ENCODE measurements around the gene DPP10.
"Not testable (repeated sequence)": the region's sequence is repeated elsewhere in the genome, so short reads cannot be mapped to it uniquely, and the experiment has no call there.

DPP10 gene

GRCh38 chr2:115440746-115441145 is 998.3 kb downstream of the DPP10 start:
- H2BK12ac ChIP-seq (ENCODE audit: low read length); H2BK120ac ChIP-seq (ENCODE audit: insufficient read depth, low read length, poor library complexity); H3K9me3 ChIP-seq (ENCODE audit: insufficient read depth, low read depth, low read length); H3K4me3 ChIP-seq (ENCODE audit: low read depth, low read length); H4K91ac ChIP-seq (ENCODE audit: low read depth, low read length); H3K36me3 ChIP-seq (ENCODE audit: control insufficient read depth in 1 of 2, insufficient read depth in 2 of 2, low read length in 2 of 2); H3K4ac ChIP-seq (ENCODE audit: low read depth, low read length); H3K14ac ChIP-seq (ENCODE audit: low read length); H3K27ac ChIP-seq (ENCODE audit: low read depth, low read length); H2AK5ac ChIP-seq (ENCODE audit: low read length); H3K27me3 ChIP-seq (ENCODE audit: insufficient read depth, low read length); H3K79me2 ChIP-seq (ENCODE audit: control insufficient read depth, insufficient read depth, low read length, poor library complexity); H2BK5ac ChIP-seq (ENCODE audit: low read depth, low read length, poor library complexity); H3K9ac ChIP-seq (ENCODE audit: low read length); H3K23ac ChIP-seq (ENCODE audit: low read length); H4K12ac ChIP-seq (ENCODE audit: low read depth, low read length); H3K79me1 ChIP-seq (ENCODE audit: low read length); H3K18ac ChIP-seq (ENCODE audit: low read length); H3K4me1 ChIP-seq (ENCODE audit: control insufficient read depth in 1 of 2, insufficient read depth in 2 of 2, low read length in 2 of 2); H4K8ac ChIP-seq (ENCODE audit: low read depth, low read length); H2AFZ ChIP-seq (ENCODE audit: insufficient read depth, low read length, poor library complexity): not testable (repeated sequence)
- peak; percentile 2 to 37 for DNase-seq
- no CpG with 5 or more reads among the region's 6 CpGs for WGBS (ENCODE audit: extremely low coverage, insufficient coverage, insufficient read length)
- H3K4me2 ChIP-seq (ENCODE audit: low read length): peak overlapping the region; percentile 41

GRCh38 chr2:115443539-115444185 is 1001.2 kb downstream of the DPP10 start:
- Histone ChIP-seq H3K9me3 (ENCODE audit: insufficient read depth, low read depth, low read length) (peaks cover 4% of the 10 kb centered on the region), H2AFZ (ENCODE audit: insufficient read depth, low read length, poor library complexity) (no peak overlapping the region), H3K14ac (ENCODE audit: low read length) (no peak overlapping the region), H3K4me2 (ENCODE audit: low read length) (no peak overlapping the region), H3K79me2 (ENCODE audit: control insufficient read depth, insufficient read depth, low read length, poor library complexity) (no peaks in the 10 kb centered on the region), H2AK5ac (ENCODE audit: low read length) (no peak overlapping the region), H4K8ac (ENCODE audit: low read depth, low read length) (no peak overlapping the region), H3K79me1 (ENCODE audit: low read length) (peaks cover 3% of the 10 kb centered on the region), H2BK5ac (ENCODE audit: low read depth, low read length, poor library complexity) (no peak overlapping the region), H4K12ac (ENCODE audit: low read depth, low read length) (no peak overlapping the region), H3K27me3 (ENCODE audit: insufficient read depth, low read length) (no peaks in the 10 kb centered on the region), H3K9ac (ENCODE audit: low read length) (no peak overlapping the region), H3K36me3 (ENCODE audit: control insufficient read depth in 1 of 2, insufficient read depth in 2 of 2, low read length in 2 of 2) (no peaks in the 10 kb centered on the region), H3K27ac (ENCODE audit: low read depth, low read length) (peak overlapping the region; percentile 60), H3K18ac (ENCODE audit: low read length) (no peak overlapping the region), H3K4me3 (ENCODE audit: low read depth, low read length) (no peak overlapping the region), H2BK120ac (ENCODE audit: insufficient read depth, low read length, poor library complexity) (no peak overlapping the region), H3K4me1 (ENCODE audit: control insufficient read depth in 1 of 2, insufficient read depth in 2 of 2, low read length in 2 of 2) (peaks cover 0 to 2% of the 10 kb centered on the region in 2 experiments), H3K23ac (ENCODE audit: low read length) (no peak overlapping the region), H3K4ac (ENCODE audit: low read depth, low read length) (no peak overlapping the region), H2BK12ac (ENCODE audit: low read length) (no peak overlapping the region), H4K91ac (ENCODE audit: low read depth, low read length) (no peak overlapping the region)
- peak; percentile 96 to 98 for DNase-seq
- no CpG with 5 or more reads among the region's 1 CpG for WGBS (ENCODE audit: extremely low coverage, insufficient coverage, insufficient read length)

DNA sequence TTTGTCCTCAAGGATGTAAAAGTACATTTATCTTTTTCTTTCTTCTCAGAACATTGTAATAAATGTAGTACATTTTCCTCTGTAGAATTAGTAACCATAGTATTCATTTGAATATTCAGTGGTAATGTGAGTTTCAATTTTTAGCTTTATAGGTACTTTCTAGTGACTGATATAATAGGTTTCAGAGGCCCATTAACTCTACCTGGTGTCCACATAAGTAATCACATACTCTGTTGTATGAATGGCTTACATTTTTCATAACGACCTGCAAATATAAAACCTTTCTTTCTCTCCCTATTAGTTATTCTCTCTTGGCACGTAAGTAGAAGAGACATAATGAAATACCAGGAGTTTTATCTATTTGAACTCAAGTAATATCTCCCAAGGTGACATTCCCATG is 1017.6 kb downstream of the DPP10 start:
- no peaks in the 10 kb centered on the region for H3K79me2 ChIP-seq (ENCODE audit: control insufficient read depth, insufficient read depth, low read length, poor library complexity)
- H4K91ac ChIP-seq (ENCODE audit: low read depth, low read length): no peak overlapping the region
- H3K4me2 ChIP-seq (ENCODE audit: low read length): no peak overlapping the region
- DNase-seq: no peak
- no peaks in the 10 kb centered on the region for H3K4me1 ChIP-seq (ENCODE audit: control insufficient read depth in 1 of 2, insufficient read depth in 2 of 2, low read length in 2 of 2)
- no peaks in the 10 kb centered on the region for H3K9me3 ChIP-seq (ENCODE audit: insufficient read depth, low read depth, low read length)
- no peak overlapping the region for H3K14ac ChIP-seq (ENCODE audit: low read length)
- H3K79me1 ChIP-seq (ENCODE audit: low read length): no peaks in the 10 kb centered on the region
- H2BK5ac ChIP-seq (ENCODE audit: low read depth, low read length, poor library complexity): no peak overlapping the region
- WGBS (ENCODE audit: extremely low coverage, insufficient coverage, insufficient read length): no CpG with 5 or more reads among the region's 2 CpGs
- H3K4me3 ChIP-seq (ENCODE audit: low read depth, low read length): no peak overlapping the region
- H2AK5ac ChIP-seq (ENCODE audit: low read length): no peak overlapping the region
- H3K18ac ChIP-seq (ENCODE audit: low read length): no peak overlapping the region
- no peaks in the 10 kb centered on the region for H3K36me3 ChIP-seq (ENCODE audit: control insufficient read depth in 1 of 2, insufficient read depth in 2 of 2, low read length in 2 of 2)
- no peak overlapping the region for H3K23ac ChIP-seq (ENCODE audit: low read length)
- no peaks in the 10 kb centered on the region for H3K27me3 ChIP-seq (ENCODE audit: insufficient read depth, low read length)
- no peak overlapping the region for H2BK120ac ChIP-seq (ENCODE audit: insufficient read depth, low read length, poor library complexity)
- H2BK12ac ChIP-seq (ENCODE audit: low read length): no peak overlapping the region
- no peak overlapping the region for H3K27ac ChIP-seq (ENCODE audit: low read depth, low read length)
- H3K4ac ChIP-seq (ENCODE audit: low read depth, low read length): no peak overlapping the region
- H4K8ac ChIP-seq (ENCODE audit: low read depth, low read length): no peak overlapping the region
- no peak overlapping the region for H2AFZ ChIP-seq (ENCODE audit: insufficient read depth, low read length, poor library complexity)
- no peak overlapping the region for H4K12ac ChIP-seq (ENCODE audit: low read depth, low read length)
- H3K9ac ChIP-seq (ENCODE audit: low read length): no peak overlapping the region

GRCh38 chr2:115480741-115481140 is 1038.3 kb downstream of the DPP10 start:
- Histone ChIP-seq H3K18ac (ENCODE audit: low read length) (no peak overlapping the region), H3K23ac (ENCODE audit: low read length) (no peak overlapping the region), H3K36me3 (ENCODE audit: control insufficient read depth in 1 of 2, insufficient read depth in 2 of 2, low read length in 2 of 2) (no peaks in the 10 kb centered on the region), H3K9ac (ENCODE audit: low read length) (no peak overlapping the region), H3K9me3 (ENCODE audit: insufficient read depth, low read depth, low read length) (no peaks in the 10 kb centered on the region), H3K14ac (ENCODE audit: low read length) (no peak overlapping the region), H2AK5ac (ENCODE audit: low read length) (no peak overlapping the region), H4K8ac (ENCODE audit: low read depth, low read length) (no peak overlapping the region), H3K27ac (ENCODE audit: low read depth, low read length) (no peak overlapping the region), H3K4ac (ENCODE audit: low read depth, low read length) (no peak overlapping the region), H4K91ac (ENCODE audit: low read depth, low read length) (no peak overlapping the region), H2BK5ac (ENCODE audit: low read depth, low read length, poor library complexity) (no peak overlapping the region), H2BK120ac (ENCODE audit: insufficient read depth, low read length, poor library complexity) (no peak overlapping the region), H2AFZ (ENCODE audit: insufficient read depth, low read length, poor library complexity) (no peak overlapping the region), H3K4me2 (ENCODE audit: low read length) (no peak overlapping the region), H3K79me1 (ENCODE audit: low read length) (no peaks in the 10 kb centered on the region), H2BK12ac (ENCODE audit: low read length) (no peak overlapping the region), H3K4me3 (ENCODE audit: low read depth, low read length) (no peak overlapping the region), H4K12ac (ENCODE audit: low read depth, low read length) (no peak overlapping the region), H3K4me1 (ENCODE audit: control insufficient read depth in 1 of 2, insufficient read depth in 2 of 2, low read length in 2 of 2) (no peaks in the 10 kb centered on the region), H3K27me3 (ENCODE audit: insufficient read depth, low read length) (no peaks in the 10 kb centered on the region), H3K79me2 (ENCODE audit: control insufficient read depth, insufficient read depth, low read length, poor library complexity) (no peaks in the 10 kb centered on the region)
- no peak for DNase-seq
- whole genome bisulfite sequencing (ENCODE audit: extremely low coverage, insufficient coverage, insufficient read length): no CpG with 5 or more reads among the region's 1 CpG
